ENCODE measurements around the gene CD72.
"Not testable (repeated sequence)": the region's sequence is repeated elsewhere in the genome, so short reads cannot be mapped to it uniquely, and the experiment has no call there.

CD72 gene

GRCh38 chr9:35583521-35583920 is 34.7 kb downstream of the CD72 start:
- DNase-seq, result not testable (repeated sequence)

DNA sequence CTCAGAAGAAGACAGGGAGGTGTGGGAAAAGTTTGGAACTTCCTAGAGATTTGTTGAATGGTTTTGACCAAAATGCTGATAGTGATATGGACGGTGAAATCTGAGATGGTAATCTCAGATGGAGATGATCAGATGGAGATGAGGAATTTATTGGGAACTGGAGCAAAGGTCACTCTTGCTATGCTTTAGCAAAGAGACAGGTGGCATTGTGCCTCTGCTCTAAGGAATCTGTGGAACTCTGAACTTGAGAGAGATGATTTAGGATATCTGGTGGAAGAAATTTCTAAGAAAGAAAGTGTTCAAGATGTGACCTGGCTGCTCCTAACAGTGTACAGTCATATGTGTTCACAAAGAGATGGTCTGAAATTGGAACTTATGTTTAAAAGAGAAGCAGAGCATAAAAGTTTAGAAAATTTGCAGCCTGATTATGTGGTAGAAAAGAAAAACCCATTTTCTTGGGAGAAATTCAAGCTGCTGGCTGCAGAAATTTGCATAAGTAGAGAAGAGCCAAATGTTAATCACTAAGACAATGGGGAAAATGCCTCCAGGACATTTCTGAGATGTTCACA is 38.5 kb downstream of the CD72 start:
- DNase-seq, result not testable (repeated sequence)

DNA sequence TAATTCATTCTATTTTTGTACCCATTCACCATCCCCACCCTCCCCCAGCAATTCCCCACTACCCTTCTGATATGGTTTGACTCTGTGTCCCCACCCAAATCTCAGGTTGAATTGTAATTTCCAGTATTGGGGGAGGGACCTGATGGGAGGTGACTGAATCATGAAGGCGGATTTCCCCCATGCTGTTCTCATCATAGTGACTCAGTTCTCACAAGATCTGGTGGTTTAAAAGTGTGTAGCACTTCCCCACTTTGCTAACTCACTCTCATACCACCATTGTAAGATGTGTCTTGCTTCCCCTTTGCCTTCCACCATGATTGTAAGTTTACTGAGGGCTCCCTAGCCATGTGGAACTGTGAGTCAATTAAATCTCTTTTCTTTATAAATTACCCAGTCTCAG is 39.1 kb downstream of the CD72 start:
- no peak for DNase-seq

DNA sequence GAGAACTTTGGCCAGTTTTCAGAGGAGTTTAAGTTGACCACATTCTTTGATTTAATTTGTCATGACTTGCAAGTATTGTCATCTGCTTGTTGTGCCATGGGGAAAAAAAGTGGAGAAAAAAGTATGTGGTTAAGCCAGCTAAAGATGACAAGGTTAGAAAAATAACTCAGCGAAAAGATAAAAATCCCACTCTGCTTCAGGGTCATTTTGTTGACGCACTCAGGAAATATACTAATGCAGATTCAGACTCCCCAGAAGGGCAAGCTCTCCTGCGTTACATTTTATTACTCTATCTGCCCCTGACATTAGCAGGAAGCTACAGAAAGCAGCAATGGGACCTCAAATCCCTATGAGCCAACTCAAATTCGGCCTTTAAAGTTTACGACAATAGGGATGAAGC is 40.7 kb downstream of the CD72 start:
- DNase-seq, result no peak

DNA sequence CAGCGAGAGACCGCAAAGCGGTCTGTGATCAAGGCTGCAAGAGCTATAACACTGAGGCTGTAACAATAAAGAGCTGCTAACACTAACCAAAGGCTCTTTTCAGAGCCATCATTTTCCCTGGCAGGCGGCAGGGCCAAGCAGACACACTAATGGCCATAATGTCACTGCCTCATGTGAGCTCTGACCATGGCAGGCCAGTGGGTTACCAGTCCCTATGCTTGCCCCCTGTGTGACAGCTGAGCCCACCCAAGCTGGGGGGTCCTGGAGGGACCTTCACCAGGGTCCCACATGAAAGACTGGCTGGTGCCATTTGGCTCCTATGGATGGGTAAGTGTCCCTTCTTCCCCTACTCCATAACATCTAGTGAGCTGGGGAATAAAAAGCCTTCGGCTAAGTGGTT is 42.7 kb downstream of the CD72 start:
- no peak for DNase-seq

DNA sequence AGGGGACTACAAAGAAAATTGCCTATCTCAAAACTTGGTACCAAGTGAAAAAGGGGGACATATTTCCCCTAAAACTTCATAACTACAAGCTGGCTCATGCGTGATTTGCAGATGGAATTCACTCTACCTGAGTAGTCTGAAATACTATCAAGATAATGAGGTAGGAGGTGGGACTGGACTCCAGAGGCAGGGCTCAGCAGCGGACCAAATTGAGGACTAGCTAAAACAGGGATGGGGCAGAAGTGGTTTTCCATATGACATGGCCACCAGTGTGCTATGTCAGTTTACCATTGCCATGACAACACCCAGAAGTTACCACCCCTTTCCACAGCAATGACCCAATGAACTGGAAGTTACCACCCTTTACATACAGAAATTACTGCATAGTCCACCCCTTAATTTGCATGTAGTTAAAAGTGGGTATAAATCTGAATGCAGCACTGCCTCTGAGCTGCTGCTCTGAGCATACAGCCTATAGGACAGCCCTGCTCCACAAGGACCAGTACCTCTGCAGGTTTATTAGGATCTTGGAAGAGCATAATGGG is 43.6 kb downstream of the CD72 start:
- no peak for DNase-seq

DNA sequence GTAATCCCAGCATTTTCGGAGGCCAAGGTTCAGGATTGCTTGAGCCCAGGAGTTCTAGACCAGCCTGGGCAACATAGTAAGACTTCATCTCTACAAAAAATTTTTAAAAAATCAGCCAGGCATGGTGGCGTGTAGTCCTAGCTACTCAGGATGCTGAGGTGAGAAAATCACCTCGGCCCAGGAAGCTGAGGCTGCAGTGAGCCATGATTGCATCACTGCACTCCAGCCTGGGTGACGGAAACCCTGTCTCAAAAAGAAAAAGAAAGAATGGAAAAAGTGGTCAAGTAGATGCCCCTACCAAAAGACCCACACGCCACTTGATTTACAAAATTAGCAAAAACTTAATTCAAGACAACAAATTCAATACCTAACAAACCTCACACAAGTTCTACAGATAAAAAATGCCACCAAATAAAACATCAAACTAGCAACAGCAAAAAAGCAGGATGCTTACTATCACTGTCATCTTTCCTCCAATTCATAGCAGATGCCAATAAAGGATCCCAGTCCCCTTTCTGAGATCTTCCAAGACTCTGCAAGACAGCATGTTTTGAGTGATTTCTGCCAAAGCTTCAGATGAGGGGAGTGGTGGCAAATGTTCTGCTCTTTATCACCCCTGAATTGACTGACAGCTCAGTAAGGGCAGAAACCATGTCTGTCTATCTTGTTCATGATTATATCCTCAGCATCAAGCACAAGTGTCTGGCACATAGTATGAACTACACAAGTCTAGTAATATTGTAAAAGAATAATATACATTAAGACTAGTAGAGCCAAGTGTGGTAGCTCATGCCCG is 47.3 kb downstream of the CD72 start:
- DNase-seq, result no peak

DNA sequence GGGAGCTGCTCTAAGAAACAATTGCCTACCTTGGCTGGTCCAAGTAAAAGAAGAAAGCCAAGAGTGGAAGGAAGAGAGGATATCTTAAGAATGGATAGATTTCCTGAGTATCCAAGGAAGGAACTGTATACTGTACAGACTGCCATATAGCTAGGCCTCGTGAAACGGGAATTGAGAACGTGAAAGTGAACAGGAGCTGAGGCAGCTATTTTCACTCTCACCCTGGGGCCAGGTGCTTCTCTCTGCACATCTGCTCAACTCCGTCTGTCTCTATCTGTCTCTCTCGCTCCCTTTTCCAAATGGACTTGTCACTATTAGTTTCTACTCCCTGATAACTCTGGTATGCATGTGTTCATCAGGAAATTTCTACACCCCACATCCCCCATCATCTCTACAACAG is 49.0 kb downstream of the CD72 start:
- no peak for DNase-seq

GRCh38 chr9:35568196-35568595 is 50.0 kb downstream of the CD72 start:
- DNase-seq, result no peak

GRCh38 chr9:35566417-35566816 is 51.8 kb downstream of the CD72 start:
- DNase-seq, result no peak

DNA sequence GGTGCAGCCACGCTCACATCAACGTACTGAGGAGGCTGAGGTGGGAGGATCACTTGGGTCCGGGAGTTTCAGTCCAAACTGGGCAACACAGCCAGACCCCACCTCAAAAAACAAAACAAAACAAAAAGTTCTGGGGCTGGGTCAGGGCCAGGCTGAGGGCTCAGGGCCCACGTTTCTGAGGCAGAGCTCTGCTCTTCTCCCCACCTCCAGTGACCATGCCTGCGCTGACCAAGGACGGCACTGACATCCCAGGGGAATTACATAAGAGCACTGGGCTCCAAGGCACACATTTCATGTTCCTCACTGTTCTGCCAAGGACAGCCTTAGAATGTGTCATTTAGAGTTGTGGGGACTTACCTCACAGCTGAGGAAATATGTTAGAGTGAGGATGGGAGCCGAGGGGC is 53.6 kb downstream of the CD72 start:
- DNase-seq, result no peak

GRCh38 chr9:35563791-35564197 is 54.4 kb downstream of the CD72 start:
- DNase-seq, result no peak

- no peak for DNase-seq
Observed at GRCh38 chr9:35562895-35563780, 55.1 kb downstream of the CD72 start.

DNA sequence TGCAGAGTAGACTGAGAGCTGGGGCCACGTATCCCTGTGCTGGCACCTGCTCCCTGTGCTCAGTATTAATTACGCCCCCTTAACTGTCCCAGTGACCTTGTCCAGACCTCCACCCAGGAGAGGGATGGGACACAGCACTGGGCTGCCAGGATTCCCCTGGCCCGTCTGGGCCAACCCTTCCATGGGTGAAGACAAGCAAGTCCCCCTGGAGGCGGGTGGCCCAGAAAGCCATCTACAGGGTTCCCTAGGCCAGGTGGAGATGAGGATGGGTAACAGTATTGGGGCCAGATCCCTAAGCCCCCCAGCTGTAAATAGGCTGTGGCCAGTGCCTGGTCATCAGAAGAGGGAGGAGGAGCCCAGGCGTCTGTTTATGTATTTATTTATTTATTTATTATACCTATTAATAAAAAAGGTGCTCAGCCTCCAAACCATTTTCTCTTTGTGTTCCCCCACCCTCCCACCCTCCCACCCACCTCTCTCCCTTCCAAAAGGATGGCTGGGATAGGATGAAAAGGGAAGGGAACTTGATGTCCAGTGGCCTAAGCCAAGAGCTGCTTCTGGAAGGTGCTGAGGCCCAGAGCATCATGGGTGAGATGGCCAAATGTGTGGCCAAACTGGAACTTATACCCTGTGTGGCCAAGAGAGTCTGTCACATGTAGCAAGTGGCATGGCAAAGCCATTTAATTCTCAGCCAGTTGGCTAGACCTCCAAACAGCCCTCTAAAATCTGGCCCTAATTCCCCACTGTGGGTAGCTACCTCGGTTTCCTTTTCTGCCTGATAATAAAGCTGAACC is 56.5 kb downstream of the CD72 start:
- DNase-seq, result no peak

DNA sequence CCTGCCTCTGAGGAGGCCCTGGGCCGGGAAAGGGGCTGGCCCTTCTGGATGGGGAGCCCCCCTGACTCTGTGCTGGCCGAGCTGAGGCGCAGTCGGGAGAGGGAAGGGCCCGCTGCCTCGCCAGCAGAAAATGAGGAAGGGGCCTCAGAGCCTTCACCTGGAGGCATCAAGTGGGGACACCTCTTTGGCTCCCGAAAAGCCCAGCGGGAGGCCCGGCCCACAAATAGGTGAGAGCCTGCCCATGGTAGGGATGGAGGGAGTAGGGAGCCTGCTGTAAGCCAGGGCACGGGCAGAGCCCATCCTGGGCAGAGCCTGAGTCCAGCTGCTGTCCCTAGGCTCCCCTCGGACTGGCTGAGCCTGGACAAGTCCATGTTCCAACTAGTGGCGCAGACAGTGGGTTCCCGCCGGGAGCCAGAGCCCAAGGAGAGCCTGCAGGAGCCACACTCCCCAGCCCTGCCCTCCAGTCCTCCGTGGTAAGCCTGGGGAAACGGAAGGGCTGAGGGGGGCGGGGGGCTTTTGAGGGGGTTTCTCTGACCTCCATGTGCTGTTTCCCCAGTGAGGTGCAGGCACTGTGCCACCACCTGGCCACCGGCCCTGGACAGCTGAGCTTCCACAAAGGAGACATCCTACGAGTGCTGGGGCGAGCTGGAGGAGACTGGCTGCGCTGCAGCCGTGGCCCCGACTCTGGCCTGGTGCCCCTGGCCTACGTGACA is 57.4 kb downstream of the CD72 start:
- DNase-seq, result no peak
